ENCODE measurements around the gene OXCT2. TPM values are rescaled to one million over a fixed set of nuclear protein-coding genes. Genes with fewer than 3 reads are reported as not detected.

Gene OXCT2
- total and polyA plus RNA-seq, 2 experiments from 2014 or later: 0.25 to 1.8 TPM

DNA sequence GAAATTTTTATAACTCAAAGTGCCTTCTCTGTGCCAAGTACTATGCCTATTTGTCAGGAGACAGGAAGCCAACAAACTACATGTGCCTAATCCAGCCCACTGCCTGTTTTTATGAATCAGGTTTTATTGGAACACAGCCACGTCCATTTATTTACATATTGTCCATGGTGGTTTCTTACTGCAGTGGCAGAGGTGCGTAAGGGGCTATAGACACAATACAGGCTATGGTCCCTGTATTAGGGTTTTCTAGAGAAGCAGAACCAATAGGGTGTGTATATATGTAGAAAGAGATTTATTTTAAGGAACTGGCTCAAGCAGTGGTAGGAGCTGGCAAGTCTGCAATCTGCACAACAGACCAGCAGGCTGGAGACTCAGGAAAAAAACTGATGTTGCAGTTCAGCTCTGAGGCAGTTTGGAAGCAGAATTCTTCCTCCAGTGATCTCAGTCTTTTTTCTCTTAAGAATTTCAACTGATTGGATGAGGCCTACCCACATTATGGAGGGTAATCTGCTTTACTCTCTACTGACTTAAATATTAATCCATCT, 17.1 kb downstream of the OXCT2 start:
- TF ChIP-seq, protein P1, sequence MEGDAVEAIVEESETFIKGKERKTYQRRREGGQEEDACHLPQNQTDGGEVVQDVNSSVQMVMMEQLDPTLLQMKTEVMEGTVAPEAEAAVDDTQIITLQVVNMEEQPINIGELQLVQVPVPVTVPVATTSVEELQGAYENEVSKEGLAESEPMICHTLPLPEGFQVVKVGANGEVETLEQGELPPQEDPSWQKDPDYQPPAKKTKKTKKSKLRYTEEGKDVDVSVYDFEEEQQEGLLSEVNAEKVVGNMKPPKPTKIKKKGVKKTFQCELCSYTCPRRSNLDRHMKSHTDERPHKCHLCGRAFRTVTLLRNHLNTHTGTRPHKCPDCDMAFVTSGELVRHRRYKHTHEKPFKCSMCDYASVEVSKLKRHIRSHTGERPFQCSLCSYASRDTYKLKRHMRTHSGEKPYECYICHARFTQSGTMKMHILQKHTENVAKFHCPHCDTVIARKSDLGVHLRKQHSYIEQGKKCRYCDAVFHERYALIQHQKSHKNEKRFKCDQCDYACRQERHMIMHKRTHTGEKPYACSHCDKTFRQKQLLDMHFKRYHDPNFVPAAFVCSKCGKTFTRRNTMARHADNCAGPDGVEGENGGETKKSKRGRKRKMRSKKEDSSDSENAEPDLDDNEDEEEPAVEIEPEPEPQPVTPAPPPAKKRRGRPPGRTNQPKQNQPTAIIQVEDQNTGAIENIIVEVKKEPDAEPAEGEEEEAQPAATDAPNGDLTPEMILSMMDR (IDR thresholded peaks at IDR 0.05; ENCODE audit: poor library complexity): no peak
- TF ChIP-seq EZH2 (IDR thresholded peaks at IDR 0.05; ENCODE audit: borderline replicate concordance): no peak
- no peak for TF ChIP-seq EZH2phosphoT487 (IDR thresholded peaks at IDR 0.05; ENCODE audit: low read depth, severe bottlenecking, unreplicated experiment)
- no peak overlapping the region for H3K27ac ChIP-seq
- 70% methylated on average over 2 of the region's 2 CpGs for WGBS (ENCODE audit: low lambda C conversion rate, missing lambda C conversion rate)
- no peak overlapping the region for H3K4me3 ChIP-seq
- no peak for DNase-seq (ENCODE audit: low spot score)
- no peaks in the 10 kb centered on the region for H3K4me1 ChIP-seq (ENCODE audit: insufficient read depth)
- H3K9me3 ChIP-seq (ENCODE audit: low read depth): no peaks in the 10 kb centered on the region
- H3K27me3 ChIP-seq: no peaks in the 10 kb centered on the region
- H3K9me2 ChIP-seq (replicated peaks; ENCODE audit: insufficient read depth): no peaks in the 10 kb centered on the region
- no peaks in the 10 kb centered on the region for H3K79me2 ChIP-seq
- H4K20me1 ChIP-seq (ENCODE audit: insufficient read depth, poor library complexity, severe bottlenecking): no peaks in the 10 kb centered on the region
- no peak overlapping the region for H2AFZ ChIP-seq
- no peak overlapping the region for H3K4me2 ChIP-seq
- H3K36me3 ChIP-seq (replicated peaks; ENCODE audit: insufficient read depth, low read depth): no peaks in the 10 kb centered on the region

DNA sequence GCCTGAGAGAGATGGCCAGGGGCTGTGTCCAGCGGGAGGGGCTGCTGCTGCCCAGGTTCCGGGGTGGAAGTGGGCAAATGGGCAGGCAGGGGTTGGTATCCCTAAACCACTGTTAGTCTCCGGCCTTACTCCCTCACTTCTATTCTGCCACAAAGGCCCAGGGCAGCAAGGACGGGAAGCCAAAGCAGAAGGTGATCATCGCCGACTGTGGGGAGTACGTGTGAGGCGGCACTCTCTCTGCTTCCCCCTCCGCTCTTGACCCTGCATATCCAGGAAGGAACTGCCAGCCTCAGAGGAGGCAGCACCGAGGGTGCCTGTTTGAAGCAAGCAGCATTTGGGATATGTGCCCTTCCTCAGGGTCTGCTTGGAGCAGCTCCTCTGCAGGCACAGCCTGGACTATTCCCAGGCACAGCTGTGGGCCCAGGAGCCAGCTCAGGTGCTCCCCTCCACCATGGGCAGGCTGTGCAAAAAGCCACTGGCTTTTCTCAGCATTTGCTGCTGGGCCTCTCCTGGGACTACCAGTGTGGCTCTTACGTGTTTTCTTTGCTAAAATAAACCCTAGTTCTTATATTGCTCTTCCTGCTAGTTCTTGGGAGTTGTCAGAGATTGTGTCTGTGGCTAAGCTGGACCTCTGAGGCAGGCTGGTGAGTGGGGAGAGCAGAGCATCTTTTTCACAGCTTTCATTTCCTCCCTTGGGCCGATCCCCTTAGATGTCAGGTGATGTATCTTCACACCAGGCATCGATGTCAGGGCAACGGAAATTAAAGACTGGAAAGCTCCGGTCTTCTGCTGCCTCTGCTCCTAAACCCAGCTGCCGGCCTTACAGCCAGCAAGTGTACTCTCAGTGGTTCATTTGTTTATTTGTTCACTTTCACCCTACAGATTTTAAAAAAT, 17.8 kb downstream of the OXCT2 start:
- Histone ChIP-seq H3K9me3 (ENCODE audit: low read depth) (no peaks in the 10 kb centered on the region), H3K4me3 (no peak overlapping the region), H3K27me3 (no peaks in the 10 kb centered on the region), H3K36me3 (replicated peaks; ENCODE audit: insufficient read depth, low read depth) (no peaks in the 10 kb centered on the region), H3K9me2 (replicated peaks; ENCODE audit: insufficient read depth) (no peaks in the 10 kb centered on the region), H2AFZ (no peak overlapping the region), H3K4me1 (ENCODE audit: insufficient read depth) (no peaks in the 10 kb centered on the region), H3K27ac (no peak overlapping the region), H3K4me2 (no peak overlapping the region), H4K20me1 (ENCODE audit: insufficient read depth, poor library complexity, severe bottlenecking) (no peaks in the 10 kb centered on the region), H3K79me2 (no peaks in the 10 kb centered on the region)
- DNase-seq (ENCODE audit: low spot score): no peak
- TF ChIP-seq, protein P1 (IDR thresholded peaks at IDR 0.05; ENCODE audit: poor library complexity): no peak
- TF ChIP-seq EZH2phosphoT487 (IDR thresholded peaks at IDR 0.05; ENCODE audit: low read depth, severe bottlenecking, unreplicated experiment) (no peak), EZH2 (IDR thresholded peaks at IDR 0.05; ENCODE audit: borderline replicate concordance) (no peak)
- WGBS (ENCODE audit: low lambda C conversion rate, missing lambda C conversion rate): 96% methylated on average over 16 of the region's 16 CpGs

DNA sequence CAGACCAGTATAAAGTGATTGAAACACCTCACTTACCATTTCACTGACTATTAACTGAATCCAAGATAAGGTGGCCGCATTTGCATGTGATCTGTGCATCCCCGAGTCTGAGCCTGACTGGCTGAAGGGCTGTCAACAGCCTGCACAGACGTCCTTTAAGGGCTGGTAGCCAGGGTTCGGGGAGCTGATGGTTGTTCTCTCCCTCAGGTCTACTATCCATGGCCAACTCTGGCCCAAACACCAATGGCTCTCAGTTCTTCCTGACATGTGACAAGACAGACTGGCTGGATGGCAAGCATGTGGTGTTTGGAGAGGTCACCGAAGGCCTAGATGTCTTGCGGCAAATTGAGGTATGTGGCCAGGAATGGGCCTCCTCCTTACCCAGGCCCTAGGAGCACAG, 18.4 kb downstream of the OXCT2 start:
- H3K9me2 ChIP-seq (replicated peaks; ENCODE audit: insufficient read depth): no peaks in the 10 kb centered on the region
- no peak overlapping the region for H3K27ac ChIP-seq
- H3K4me3 ChIP-seq: no peak overlapping the region
- no peak for DNase-seq (ENCODE audit: low spot score)
- H3K9me3 ChIP-seq (ENCODE audit: low read depth): no peaks in the 10 kb centered on the region
- H3K27me3 ChIP-seq: no peaks in the 10 kb centered on the region
- no peaks in the 10 kb centered on the region for H3K79me2 ChIP-seq
- no peak overlapping the region for H2AFZ ChIP-seq
- H3K36me3 ChIP-seq (replicated peaks; ENCODE audit: insufficient read depth, low read depth): no peaks in the 10 kb centered on the region
- no peaks in the 10 kb centered on the region for H4K20me1 ChIP-seq (ENCODE audit: insufficient read depth, poor library complexity, severe bottlenecking)
- no peaks in the 10 kb centered on the region for H3K4me1 ChIP-seq (ENCODE audit: insufficient read depth)
- H3K4me2 ChIP-seq: no peak overlapping the region
- WGBS (ENCODE audit: low lambda C conversion rate, missing lambda C conversion rate): 90% methylated on average over 6 of the region's 6 CpGs
- TF ChIP-seq EZH2 (IDR thresholded peaks at IDR 0.05; ENCODE audit: borderline replicate concordance) (no peak), EZH2phosphoT487 (IDR thresholded peaks at IDR 0.05; ENCODE audit: low read depth, severe bottlenecking, unreplicated experiment) (no peak)
- TF ChIP-seq, protein P1 (IDR thresholded peaks at IDR 0.05; ENCODE audit: poor library complexity): no peak
